GM12878 (cell line): ENCODE results near the gene MYH9.

Experiments
- ATF3 ChIP-seq: IDR thresholded peaks from 2 replicates; pipeline ENCODE4 v1.6.1; 2011; ENCODE audit warnings: low read depth, mild to moderate bottlenecking, low read length, moderate library complexity, borderline replicate concordance; ENCODE audit errors: extremely low read depth
- CTCF ChIP-seq, 3 experiments: IDR thresholded peaks in 2 of 3; conservative IDR thresholded peaks in 1 of 3; 2 replicates each; pipeline ENCODE4 v1.5.1; 2011; ENCODE audit warnings: low read depth in 3 of 3, low read length in 3 of 3, mild to moderate bottlenecking in 3 of 3, control low read depth in 2 of 3, moderate library complexity in 2 of 3, inconsistent platforms in 1 of 3, mixed read lengths in 1 of 3; ENCODE audit not compliant: control insufficient read depth in 2 of 3, insufficient read depth in 1 of 3; ENCODE audit errors: extremely low read depth in 1 of 3
- EZH2 ChIP-seq: IDR thresholded peaks from 2 replicates; pipeline ENCODE4 v1.6.1; 2012; ENCODE audit warnings: low read depth, mild to moderate bottlenecking, control low read depth, inconsistent platforms, low read length, borderline replicate concordance; ENCODE audit not compliant: control insufficient read depth
- HDAC2 ChIP-seq: fragments of 200-600 bp; sonication (generic); IDR thresholded peaks from 2 replicates; pipeline ENCODE4 v1.6.1; 2017
- MAX ChIP-seq: IDR thresholded peaks from 2 replicates; pipeline ENCODE4 v1.6.1; 2012; ENCODE audit warnings: low read depth, low read length, improper control_type of control experiment
- MYC ChIP-seq: IDR thresholded peaks from 2 replicates; pipeline ENCODE4 v1.6.1; 2011; ENCODE audit warnings: mild to moderate bottlenecking, low read length, moderate library complexity, inconsistent platforms; ENCODE audit not compliant: insufficient read depth, insufficient replicate concordance, insufficient read length, severe bottlenecking
- NBN ChIP-seq: fragments of 450-650 bp; IDR thresholded peaks from 2 replicates; pipeline ENCODE4 v1.6.1; 2016
- SIN3A ChIP-seq: IDR thresholded peaks from 2 replicates; pipeline ENCODE4 v1.6.1; 2012; ENCODE audit warnings: low read depth, low read length, improper control_type of control experiment
- SP1 ChIP-seq: IDR thresholded peaks from one replicate; pipeline ENCODE4 v1.6.1; 2011; ENCODE audit warnings: low read depth, low read length

- TF ChIP-seq SP1 (no peak), NBN (no peak), HDAC2 (no peak), CTCF (IDR thresholded peaks at IDR 0.05 in 2 of 3, conservative IDR thresholded peaks at IDR 0.05 in 1 of 3; ENCODE audit: control insufficient read depth in 2 of 3, extremely low read depth in 1 of 3, insufficient read depth in 1 of 3, low read depth in 3 of 3, low read length in 3 of 3) (no peak), SIN3A (no peak), EZH2 (no peak), MAX (no peak), ATF3 (no peak), MYC (no peak)
These were observed 128.0 kb downstream of the MYH9 start for GRCh38 chr22:36259615-36260300.
